RWPE2 (cell line): ENCODE data around the gene SAPCD1.

Experiments
- ATAC-seq: fragments of 200-7000 bp; cut with Tn5 transposase; 3 replicates; pipeline ENCODE4 v1.9.1; 2021; ENCODE audit warnings: low read depth
- DNase-seq: peaks from one replicate; pipeline ENCODE4 v3.0.0-alpha.2; 2020; ENCODE audit warnings: low spot score
- H3K27ac ChIP-seq: fragments of 450-650 bp; 2 replicates; pipeline ENCODE4 v1.5.1; 2017; ENCODE audit warnings: mild to moderate bottlenecking; ENCODE audit not compliant: poor library complexity, severe bottlenecking
- H3K27me3 ChIP-seq: fragments of 250-450 bp; sonication (Bioruptor Pico); 2 replicates; pipeline ENCODE4 v1.5.1; 2021; ENCODE audit warnings: mild to moderate bottlenecking, moderate library complexity; ENCODE audit not compliant: insufficient read depth, poor library complexity, severe bottlenecking
- H3K36me3 ChIP-seq: fragments of 250-450 bp; sonication (Bioruptor Pico); 2 replicates; pipeline ENCODE4 v1.5.1; 2020; ENCODE audit warnings: low read depth, mild to moderate bottlenecking, moderate library complexity
- H3K4me1 ChIP-seq: fragments of 250-450 bp; sonication (Bioruptor Pico); 2 replicates; pipeline ENCODE4 v1.5.1; 2021; ENCODE audit warnings: mild to moderate bottlenecking, moderate library complexity; ENCODE audit not compliant: insufficient read depth, poor library complexity, severe bottlenecking
- H3K4me3 ChIP-seq: fragments of 250-450 bp; sonication (Bioruptor Pico); 2 replicates; pipeline ENCODE4 v1.5.1; 2021; ENCODE audit warnings: mild to moderate bottlenecking, moderate library complexity; ENCODE audit not compliant: severe bottlenecking
- H3K9me3 ChIP-seq: fragments of 250-450 bp; sonication (Bioruptor Pico); 2 replicates; pipeline ENCODE4 v1.5.1; 2021; ENCODE audit warnings: mild to moderate bottlenecking, moderate library complexity; ENCODE audit not compliant: severe bottlenecking
- CTCF ChIP-seq: fragments of 450-650 bp; IDR thresholded peaks from one replicate; pipeline ENCODE4 v1.5.1; 2017; ENCODE audit warnings: mild to moderate bottlenecking, moderate library complexity; ENCODE audit not compliant: poor library complexity, severe bottlenecking

The SAPCD1 gene

GRCh38 chr6:31760790-31761189 is 1.7 kb upstream of the SAPCD1 start:
- TF ChIP-seq CTCF, result no peak
- H3K4me1 ChIP-seq, result peaks cover 3% of the 10 kb centered on the region
- no peak for ATAC-seq
- H3K27me3 ChIP-seq, result no peaks in the 10 kb centered on the region
- no peak overlapping the region for H3K27ac ChIP-seq
- H3K4me3 ChIP-seq, result no peak overlapping the region
- no peaks in the 10 kb centered on the region for H3K9me3 ChIP-seq
- DNase-seq, result no peak
- H3K36me3 ChIP-seq, result peaks cover 28% of the 10 kb centered on the region

GRCh38 chr6:31761343-31761742 is 1.1 kb upstream of the SAPCD1 start:
- ATAC-seq, result no peak
- no peak for TF ChIP-seq CTCF
- Histone ChIP-seq H3K27ac (no peak overlapping the region), H3K4me3 (no peak overlapping the region), H3K4me1 (peaks cover 3% of the 10 kb centered on the region), H3K9me3 (no peaks in the 10 kb centered on the region), H3K27me3 (no peaks in the 10 kb centered on the region), H3K36me3 (peaks cover 28% of the 10 kb centered on the region)
- no peak for DNase-seq

GRCh38 chr6:31762878-31763618 is 592 bp downstream of the SAPCD1 start:
- Histone ChIP-seq H3K4me1 (peaks cover 3% of the 10 kb centered on the region), H3K27me3 (no peaks in the 10 kb centered on the region), H3K9me3 (no peaks in the 10 kb centered on the region), H3K27ac (peak overlapping the region; percentile 6), H3K4me3 (no peak overlapping the region), H3K36me3 (peaks cover 27% of the 10 kb centered on the region)
- no peak for TF ChIP-seq CTCF
- DNase-seq, result no peak
- peak; percentile 15; the same call in 1 of the 3 replicates for ATAC-seq

- Histone ChIP-seq H3K4me1 (peaks cover 3% of the 10 kb centered on the region), H3K27ac (peak overlapping the region; percentile 6), H3K27me3 (no peaks in the 10 kb centered on the region), H3K4me3 (no peak overlapping the region), H3K9me3 (no peaks in the 10 kb centered on the region), H3K36me3 (peaks cover 21% of the 10 kb centered on the region)
- no peak for TF ChIP-seq CTCF
- DNase-seq (no peak), ATAC-seq (peak; percentile 68)
Measured at GRCh38 chr6:31763619-31763940, 1.1 kb downstream of the SAPCD1 start.

GRCh38 chr6:31764198-31764597 is 1.7 kb downstream of the SAPCD1 start:
- no peak overlapping the region for H3K4me3 ChIP-seq
- DNase-seq (no peak), ATAC-seq (no peak)
- H3K9me3 ChIP-seq, result no peaks in the 10 kb centered on the region
- H3K27ac ChIP-seq, result no peak overlapping the region
- TF ChIP-seq CTCF, result no peak
- peaks cover 3% of the 10 kb centered on the region for H3K4me1 ChIP-seq
- no peaks in the 10 kb centered on the region for H3K27me3 ChIP-seq
- peaks cover 19% of the 10 kb centered on the region for H3K36me3 ChIP-seq
